ENCODE measurements around the gene SMIM35. TPM values are rescaled to one million over a fixed set of nuclear protein-coding genes. Genes with fewer than 3 reads are reported as not detected.
"Not testable (repeated sequence)": the region's sequence is repeated elsewhere in the genome, so short reads cannot be mapped to it uniquely, and the experiment has no call there.

Gene SMIM35
- total RNA-seq, 1 experiment from 2014 or later: not detected

GRCh38 chr11:118082880-118083552, 3.7 kb downstream of the SMIM35 start:
- DNase-seq (ENCODE audit: extremely low read depth, low read depth): no peak

GRCh38 chr11:118081241-118081958, 5.4 kb downstream of the SMIM35 start:
- no peak for DNase-seq (ENCODE audit: extremely low read depth, low read depth)

GRCh38 chr11:118080296-118080695, 6.5 kb downstream of the SMIM35 start:
- DNase-seq (ENCODE audit: extremely low read depth, low read depth): no peak

GRCh38 chr11:118079491-118079890, 7.3 kb downstream of the SMIM35 start:
- no peak for DNase-seq (ENCODE audit: extremely low read depth, low read depth)

GRCh38 chr11:118078911-118079411, 7.8 kb downstream of the SMIM35 start:
- no peak for DNase-seq (ENCODE audit: extremely low read depth, low read depth)

- no peak for DNase-seq (ENCODE audit: extremely low read depth, low read depth)
Observed at GRCh38 chr11:118076754-118077281, 9.9 kb downstream of the SMIM35 start, which contains the start of gene TMPRSS4. Gene TMPRSS4 (plus strand): TSS chr11:118077078. CDS start chr11:118077303, 225 bp downstream.

- no peak for DNase-seq (ENCODE audit: extremely low read depth, low read depth)
Observed at GRCh38 chr11:118074785-118075184, 12.0 kb downstream of the SMIM35 start.

GRCh38 chr11:118074091-118074685, 12.6 kb downstream of the SMIM35 start:
- DNase-seq (ENCODE audit: extremely low read depth, low read depth): no peak

- no peak for DNase-seq (ENCODE audit: extremely low read depth, low read depth)
Observed at GRCh38 chr11:118073554-118073953, 13.2 kb downstream of the SMIM35 start.

GRCh38 chr11:118071416-118072030, 15.2 kb downstream of the SMIM35 start:
- DNase-seq (ENCODE audit: extremely low read depth, low read depth): no peak

- DNase-seq (ENCODE audit: extremely low read depth, low read depth): no peak
Observed at GRCh38 chr11:118068945-118069612, 17.7 kb downstream of the SMIM35 start.

GRCh38 chr11:118068206-118068944, 18.4 kb downstream of the SMIM35 start:
- DNase-seq (ENCODE audit: extremely low read depth, low read depth): no peak

- no peak for DNase-seq (ENCODE audit: extremely low read depth, low read depth)
Observed at GRCh38 chr11:118067006-118067405, 19.8 kb downstream of the SMIM35 start.

GRCh38 chr11:118065384-118065783, 21.4 kb downstream of the SMIM35 start:
- DNase-seq (ENCODE audit: extremely low read depth, low read depth): no peak

- no peak for DNase-seq (ENCODE audit: extremely low read depth, low read depth)
Observed at GRCh38 chr11:118064956-118065355, 21.8 kb downstream of the SMIM35 start.

GRCh38 chr11:118062631-118063030, 24.1 kb downstream of the SMIM35 start:
- not testable (repeated sequence) for DNase-seq (ENCODE audit: extremely low read depth, low read depth)

GRCh38 chr11:118062181-118062580, 24.6 kb downstream of the SMIM35 start:
- DNase-seq (ENCODE audit: extremely low read depth, low read depth): not testable (repeated sequence)

- DNase-seq (ENCODE audit: extremely low read depth, low read depth): no peak
Observed at GRCh38 chr11:118061586-118062125, 25.1 kb downstream of the SMIM35 start.

- no peak for DNase-seq (ENCODE audit: extremely low read depth, low read depth)
Observed at GRCh38 chr11:118060869-118061268, 25.9 kb downstream of the SMIM35 start.
